GM19035 (cell line): ENCODE data around the gene LMF2.
A peak's percentile ranks its signal among the peaks of the same experiment; 100 is the strongest.
"Not testable (repeated sequence)": the region's sequence is repeated elsewhere in the genome, so short reads cannot be mapped to it uniquely, and the experiment has no call there.

ENCODE experiments used
- ATAC-seq: cut with Tn5 transposase; IDR thresholded peaks from one replicate; pipeline ENCODE4 v1.9.1; 2021; ENCODE audit not compliant: unreplicated experiment

The LMF2 gene

GRCh38 chr22:50536226-50536625 lies 28.7 kb upstream of the LMF2 start:
- no peak for ATAC-seq

GRCh38 chr22:50535113-50535512 lies 27.6 kb upstream of the LMF2 start:
- ATAC-seq = no peak

DNA sequence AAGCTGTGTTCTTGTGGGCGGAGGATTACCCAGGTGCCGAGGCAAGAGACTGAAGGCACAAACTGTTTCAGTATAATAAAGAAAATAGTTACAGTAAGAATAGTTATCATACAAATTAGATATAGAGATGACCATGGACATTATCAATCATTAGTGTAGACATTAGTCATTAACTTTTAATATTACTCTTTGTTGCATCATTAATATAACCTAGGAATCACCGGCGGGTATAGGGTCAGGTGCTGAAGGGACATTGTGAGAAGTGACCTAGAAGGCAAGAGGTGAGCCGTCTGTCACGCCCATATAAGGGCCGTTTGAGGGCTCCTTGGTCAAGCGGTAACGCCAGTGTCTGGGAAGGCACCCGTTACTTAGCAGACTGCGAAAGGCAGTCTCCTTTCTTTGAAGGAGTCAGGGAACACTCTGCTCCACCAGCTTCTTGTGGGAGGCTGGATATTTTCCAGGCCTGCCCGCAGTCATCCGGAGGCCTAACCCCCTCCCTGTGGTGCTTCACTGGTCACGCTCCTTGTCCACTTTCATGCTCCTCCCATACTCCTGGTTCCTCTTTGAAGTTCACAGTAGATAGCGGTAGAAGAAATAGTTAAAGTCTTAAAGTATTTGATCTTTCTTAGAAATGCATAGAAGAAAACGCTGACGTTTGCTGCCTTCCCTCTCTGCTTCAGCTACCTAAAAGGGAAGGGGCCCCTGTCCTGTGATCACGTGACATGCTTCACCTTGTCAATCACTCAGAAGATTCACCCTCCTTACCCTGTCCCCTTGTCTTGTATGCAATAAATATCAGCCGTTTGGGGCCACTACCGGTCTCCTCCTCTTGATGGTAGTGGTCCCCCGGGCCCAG lies 26.6 kb upstream of the LMF2 start:
- ATAC-seq = not testable (repeated sequence)

- ATAC-seq = no peak
Measured at GRCh38 chr22:50532824-50533796, 25.6 kb upstream of the LMF2 start.

DNA sequence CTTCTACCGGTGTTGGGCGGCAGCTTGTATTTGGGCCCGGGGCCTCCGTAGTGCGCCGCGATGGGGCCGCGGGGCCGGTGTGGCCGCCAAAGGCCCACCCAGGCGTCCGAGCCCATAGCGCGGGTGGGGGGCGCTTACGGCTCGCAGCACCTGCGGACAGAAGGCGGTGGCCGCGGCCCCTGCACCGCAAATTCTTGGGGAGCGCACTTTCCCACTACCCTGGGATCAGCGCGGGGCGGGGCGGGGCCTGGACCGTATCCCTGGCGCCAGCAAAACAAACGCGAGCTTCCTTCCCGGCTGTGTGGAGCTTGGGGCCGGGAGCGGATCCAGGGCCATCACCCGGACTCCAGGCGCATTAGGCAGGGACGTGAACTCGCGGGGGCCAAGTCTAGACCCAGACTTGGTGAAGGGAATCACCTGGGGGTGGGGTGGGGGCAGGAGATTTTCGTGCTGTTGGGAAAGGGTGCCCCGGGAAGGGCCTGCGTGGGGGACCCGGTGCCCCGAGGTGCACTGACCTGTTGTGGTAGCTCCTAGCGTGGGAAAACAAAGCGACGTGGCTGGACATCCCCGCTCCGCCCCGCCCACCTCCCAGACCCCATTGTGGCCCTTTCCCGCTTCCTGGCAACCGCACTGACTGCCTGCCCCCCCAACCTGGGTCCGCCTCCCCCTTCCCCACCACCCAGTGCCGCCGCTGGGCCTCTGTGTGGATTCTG lies 24.6 kb upstream of the LMF2 start:
- ATAC-seq = peak; percentile 1

GRCh38 chr22:50531546-50531961 lies 24.1 kb upstream of the LMF2 start:
- peak; percentile 28 for ATAC-seq

GRCh38 chr22:50530877-50531545 lies 23.5 kb upstream of the LMF2 start:
- peak; percentile 22 for ATAC-seq

DNA sequence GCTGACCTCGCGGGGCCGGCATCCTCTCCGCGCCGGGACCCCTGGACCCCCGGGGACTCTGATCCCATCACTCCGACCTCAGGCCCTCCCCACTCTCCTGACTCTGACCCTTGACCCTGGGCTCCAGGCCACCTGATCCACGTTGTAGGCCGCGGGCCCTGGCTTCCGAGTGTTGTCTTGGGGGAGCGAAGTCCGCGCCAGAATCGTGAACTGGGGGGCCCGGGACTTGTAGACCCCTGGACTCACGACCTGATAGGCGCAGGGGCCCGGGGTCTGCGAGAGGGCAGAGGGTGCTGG lies 23.0 kb upstream of the LMF2 start:
- no peak for ATAC-seq

DNA sequence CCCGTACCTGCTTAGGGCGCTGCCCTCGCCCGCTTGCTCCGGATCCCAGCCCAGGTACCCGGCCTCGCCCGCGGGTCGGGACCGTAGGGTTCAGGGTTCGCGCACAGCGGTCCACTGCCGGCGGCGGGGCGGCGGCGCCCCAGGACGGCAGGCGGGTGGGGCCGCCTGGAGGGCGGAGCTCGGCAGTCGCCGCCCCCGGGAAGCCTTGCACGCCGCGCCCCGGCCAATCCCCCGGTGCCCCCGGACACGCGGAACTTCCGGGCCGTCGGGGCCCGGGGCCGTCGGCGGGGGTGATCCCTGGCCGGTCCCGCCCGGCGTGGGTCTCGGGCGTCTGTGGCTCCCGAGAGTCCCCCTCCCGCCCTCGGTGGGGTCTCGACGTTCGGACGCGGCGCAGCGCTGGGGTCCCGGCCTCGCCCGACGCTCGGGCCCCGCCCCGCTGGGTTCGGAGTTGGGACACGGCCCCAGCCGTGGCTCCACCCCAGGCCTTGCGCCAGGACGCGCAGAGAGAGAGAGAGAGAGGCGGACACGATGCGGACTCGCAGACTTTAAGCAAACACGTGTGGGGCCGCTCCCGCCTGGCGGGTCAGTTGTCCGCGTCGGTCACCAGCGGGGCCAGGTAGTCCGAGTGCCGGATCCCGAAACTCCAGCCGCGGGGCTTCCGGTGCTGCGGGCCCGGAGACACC lies 22.5 kb upstream of the LMF2 start, which contains the start of gene TYMP:
TSS of gene TYMP (minus strand) at position 116 of the 683 bp plus-strand sequence. CDS start 303 bp downstream, outside the sequence.
- ATAC-seq = peak; percentile 23

- ATAC-seq = no peak
Measured at GRCh38 chr22:50529416-50529896, 22.0 kb upstream of the LMF2 start.

GRCh38 chr22:50528682-50529415 lies 21.3 kb upstream of the LMF2 start:
- ATAC-seq = no peak

- ATAC-seq = no peak
Measured at GRCh38 chr22:50527921-50528681, 20.6 kb upstream of the LMF2 start.

- ATAC-seq = no peak
Measured at GRCh38 chr22:50526834-50527801, 19.6 kb upstream of the LMF2 start.

DNA sequence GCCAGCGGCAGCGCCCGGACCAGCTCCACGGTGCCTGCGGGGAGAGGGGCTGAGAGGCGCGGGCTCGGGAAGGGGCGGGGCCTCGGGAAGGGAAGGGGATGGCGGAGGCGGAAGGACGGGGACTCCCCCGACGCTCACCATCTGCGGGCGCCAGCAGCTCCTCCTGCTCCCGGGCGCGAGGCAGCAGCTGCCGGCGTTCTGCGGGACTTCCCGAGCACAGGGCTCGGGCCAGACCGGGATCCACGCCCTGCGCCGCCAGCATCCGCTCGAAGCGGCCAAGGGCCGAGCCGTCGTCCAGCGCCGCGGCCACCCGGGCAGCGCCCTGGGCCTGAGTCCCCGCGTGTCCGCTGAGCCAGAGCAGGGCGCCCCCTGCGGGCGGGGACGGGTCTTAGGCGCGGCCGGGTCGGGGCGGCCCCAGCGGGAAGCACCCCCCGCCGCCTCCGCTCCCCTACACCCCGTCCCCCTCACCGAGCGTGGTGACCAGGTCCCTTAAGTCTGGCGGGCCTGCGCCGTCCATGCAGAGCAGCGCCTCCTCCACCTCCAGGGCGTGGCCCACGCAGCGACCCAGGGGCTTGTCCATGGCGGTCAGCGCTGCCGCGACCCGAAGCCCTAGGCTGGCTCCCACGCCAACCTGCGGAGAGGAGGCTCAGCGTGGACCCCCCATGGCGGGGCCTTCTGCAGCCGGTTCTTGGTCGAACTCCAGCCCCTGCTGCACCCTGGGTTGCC lies 18.8 kb upstream of the LMF2 start:
- peak; percentile 27 for ATAC-seq

- ATAC-seq = peak; percentile 22
Measured at GRCh38 chr22:50525858-50526107, 18.3 kb upstream of the LMF2 start.

- ATAC-seq = peak; percentile 39
Measured at GRCh38 chr22:50525104-50525857, 17.8 kb upstream of the LMF2 start, which contains the start of gene SCO2. TSS of gene SCO2 (minus strand) at chr22:50525598. CDS start at chr22:50524411, 1,187 bp downstream.
